Heart right ventricle (tissue), 16 donors: ENCODE measurements around the gene MFAP4. TPM values are rescaled to one million over a fixed set of nuclear protein-coding genes. Genes with fewer than 3 reads are reported as not detected.
A peak's percentile ranks its signal among the peaks of the same experiment; 100 is the strongest.

Source experiments
- ATAC-seq, 8 donors: fragments of 200-7000 bp; cut with Tn5 transposase; one replicate each; pipeline ENCODE4 v1.9.1; 2020; ENCODE audit warnings: mild to moderate bottlenecking in 8 of 8, moderate library complexity in 8 of 8, moderate number of reproducible peaks in 1 of 8
- DNase-seq, 2 donors: peaks; one replicate each; pipeline ENCODE4 v3.0.0-alpha.2; 2020
- H3K27ac ChIP-seq, 10 donors: fragments of 200-600 bp; sonication (generic) in 2 of 10; one replicate each; pipeline versions ENCODE4 v1.5.0 to v1.8.0; 2020 to 2022; ENCODE audit warnings: mild to moderate bottlenecking in 3 of 10
- H3K27me3 ChIP-seq, 7 donors: fragments of 200-600 bp; one replicate each; pipeline ENCODE4 v1.8.0; 2021 to 2022; ENCODE audit warnings: mild to moderate bottlenecking in 2 of 7
- H3K36me3 ChIP-seq, 9 donors: fragments of 200-600 bp; sonication (generic) in 1 of 9; one replicate each; pipeline versions ENCODE4 v1.5.0 to v1.8.0; 2020 to 2022; ENCODE audit warnings: mild to moderate bottlenecking in 2 of 9
- H3K4me1 ChIP-seq, 9 donors: fragments of 200-600 bp; sonication (generic) in 1 of 9; one replicate each; pipeline versions ENCODE4 v1.5.0 to v1.8.0; 2020 to 2022; ENCODE audit warnings: mild to moderate bottlenecking in 4 of 9
- H3K4me3 ChIP-seq, 10 donors: fragments of 200-600 bp; sonication (generic) in 2 of 10; one replicate each; pipeline versions ENCODE4 v1.5.0 to v1.8.0; 2020 to 2022; ENCODE audit warnings: mild to moderate bottlenecking in 7 of 10, moderate library complexity in 2 of 10
- H3K9me3 ChIP-seq, 11 donors: fragments of 200-600 bp in 10 of 11; sonication (generic) in 2 of 11; one replicate each; pipeline versions ENCODE4 v1.5.0 to v1.8.0; 2013 to 2022; ENCODE audit warnings: mild to moderate bottlenecking in 2 of 11, control low read depth in 1 of 11, moderate library complexity in 1 of 11
- CTCF ChIP-seq, 9 donors: fragments of 200-600 bp; sonication (generic) in 2 of 9; IDR thresholded peaks; one replicate each; pipeline versions ENCODE4 v1.5.0 to v1.8.0; 2021 to 2022; ENCODE audit warnings: antibody characterized with exemption in 9 of 9, mild to moderate bottlenecking in 5 of 9, moderate library complexity in 1 of 9
- WGBS, 2 donors: extraction: QIAGEN DNeasy Blood & Tissue Kit; methylation state at CpG; one replicate each; pipeline ENCODE4 v1.1.7; 2013; ENCODE audit warnings: inconsistent platforms in 1 of 2; 5-methylcytosine and 5-hydroxymethylcytosine counted together
- intact Hi-C, 10 donors: fragments of 100-400 bp; cut with DNase I; formaldehyde crosslinking; loops; one replicate each; pipeline versions ENCODE4 v1.11.1 to v1.14.2; 2022
- polyA plus RNA-seq, 2 donors: library from polyadenylated mRNA; stranded (reverse); fragments of 200-250 nt; gene quantifications; one replicate each; pipeline ENCODE4 v1.2.3, GENCODE V29; 2013
- total RNA-seq, 10 donors: library from RNA; stranded (reverse); fragmentation: NEBNext Ultra II Directional in 3 of 10; extraction: Animal tissue kit (Norgen Biotek cat#: 25700) in 3 of 10; gene quantifications; one replicate each; pipeline versions ENCODE4 v1.2.1 to v1.2.4, GENCODE V29; 2021 to 2023
- donor health status: Arrhythmogenic right ventricular cardiomyopathy.
- donor health status: ischemic (EF 13 %, LVEDD 7.1; RV severe dilation, severe dysfunction).
- donor health status: healthy with polysubstance abuse.
- donor health status: DM: no; HTN: yes; CAD: no.
- donor health status: DM: no; HTN: no; CAD: no.
- donor health status: ischemic (EF 25% LVEDD 6.9; RV normal size, moderate dysfunction).
- donor health status: ischemic (EF 25% LVEDD 5.7; RV mildly dilated, moderate dysfunction).
- donor health status: healthy.
- donor health status: DM: yes; HTN: yes; CAD: no.
- donor health status: Ischemic cardiomyopathy.
- donor health status: ischemic (EF 35%, LVEDD 5.7; RV mildly dilated, moderate dysfunction).
- donor health status: nonischemic (EF 11% LVEDD 7.7; RV severe dilation, severe dysfunction).
- donor health status: DM: yes; HTN: yes; CAD: no.
- donor health status: PGD.
- donor health status: ischemic (EF 29% LVEDD 5.4; RV normal size, mild dysfunction).
- donor health status: nonischemic (EF 23%, LVEDD 6.1; RV moderate dilation, normal function).

MFAP4 gene
- total and polyA plus RNA-seq, 12 donors = 15.4 to 101 (median 41.6) TPM

GRCh38 chr17:19372011-19372370, 15.0 kb downstream of the MFAP4 start:
- ATAC-seq = no peak
- no peak overlapping the region for H3K27ac ChIP-seq
- no peaks in the 10 kb centered on the region for H3K27me3 ChIP-seq
- H3K36me3 ChIP-seq = peaks cover 0 to 8% (median 0%) of the 10 kb centered on the region in 9 donors
- H3K9me3 ChIP-seq = no peaks in the 10 kb centered on the region
- DNase-seq = no peak
- 90 to 92% methylated on average over 9 of the region's 9 CpGs for WGBS, 2 donors
- peaks cover 5 to 54% (median 23%) of the 10 kb centered on the region in 9 donors for H3K4me1 ChIP-seq
- TF ChIP-seq CTCF (IDR thresholded peaks at IDR 0.05) = no peak
- intact Hi-C loops = no loop called here
- H3K4me3 ChIP-seq = no peak overlapping the region

- H3K9me3 ChIP-seq = no peaks in the 10 kb centered on the region
- H3K4me1 ChIP-seq = peaks cover 4 to 51% (median 19%) of the 10 kb centered on the region in 9 donors
- 91 to 94% methylated on average over 7 of the region's 7 CpGs for WGBS, 2 donors
- DNase-seq (no peak), ATAC-seq (no peak)
- peak overlapping the region in 6 of 10 donors; percentile 39 to 82 (median 65) for H3K27ac ChIP-seq
- H3K36me3 ChIP-seq = peaks cover 0 to 8% (median 0%) of the 10 kb centered on the region in 9 donors
- no peaks in the 10 kb centered on the region for H3K27me3 ChIP-seq
- no peak for TF ChIP-seq CTCF (IDR thresholded peaks at IDR 0.05)
- no peak overlapping the region for H3K4me3 ChIP-seq
- intact Hi-C loops = no loop called here
These were observed 15.6 kb downstream of the MFAP4 start for GRCh38 chr17:19371259-19372010.

GRCh38 chr17:19370493-19370960, 16.5 kb downstream of the MFAP4 start:
- Histone ChIP-seq H3K4me3 (no peak overlapping the region), H3K4me1 (peaks cover 4 to 51% (median 19%) of the 10 kb centered on the region in 9 donors), H3K27ac (peak overlapping the region; percentile 0 to 82 (median 64)), H3K9me3 (no peaks in the 10 kb centered on the region), H3K27me3 (no peaks in the 10 kb centered on the region), H3K36me3 (peaks cover 0 to 8% (median 0%) of the 10 kb centered on the region in 9 donors)
- peak; percentile 62 to 70 for DNase-seq
- WGBS, 2 donors = 46 to 62% methylated on average over 7 of the region's 7 CpGs
- intact Hi-C loops = no loop called here
- TF ChIP-seq CTCF (IDR thresholded peaks at IDR 0.05) = no peak
- ATAC-seq = peak; percentile 60 to 91 (median 79)

- no peaks in the 10 kb centered on the region for H3K27me3 ChIP-seq
- WGBS, 2 donors = 52 to 71% methylated on average over 12 of the region's 12 CpGs
- peak overlapping the region; percentile 0 to 82 (median 64) for H3K27ac ChIP-seq
- peaks cover 4 to 51% (median 19%) of the 10 kb centered on the region in 9 donors for H3K4me1 ChIP-seq
- peaks cover 0 to 8% (median 0%) of the 10 kb centered on the region in 9 donors for H3K36me3 ChIP-seq
- no peaks in the 10 kb centered on the region for H3K9me3 ChIP-seq
- TF ChIP-seq CTCF (IDR thresholded peaks at IDR 0.05) = no peak
- H3K4me3 ChIP-seq = no peak overlapping the region
- DNase-seq (peak in 1 of 2 donors; percentile 54), ATAC-seq (peak; percentile 39 to 83 (median 66))
- intact Hi-C loops = loop anchor here in 6 of 10 donors (5.0 to 10.0 kb wide), 5 partner anchors 37 to 397 kb away; no protein-coding TSS in a partner anchor
These were observed 17.0 kb downstream of the MFAP4 start for GRCh38 chr17:19369846-19370492.
